IPS-11a (cell line): Measurements from ENCODE around the gene STEAP1B.

ENCODE experiments used
- H3K4me3 ChIP-seq: one replicate; pipeline ENCODE4 v1.5.1; 2013; ENCODE audit warnings: low read depth, low read length, control low read depth

The STEAP1B gene

DNA sequence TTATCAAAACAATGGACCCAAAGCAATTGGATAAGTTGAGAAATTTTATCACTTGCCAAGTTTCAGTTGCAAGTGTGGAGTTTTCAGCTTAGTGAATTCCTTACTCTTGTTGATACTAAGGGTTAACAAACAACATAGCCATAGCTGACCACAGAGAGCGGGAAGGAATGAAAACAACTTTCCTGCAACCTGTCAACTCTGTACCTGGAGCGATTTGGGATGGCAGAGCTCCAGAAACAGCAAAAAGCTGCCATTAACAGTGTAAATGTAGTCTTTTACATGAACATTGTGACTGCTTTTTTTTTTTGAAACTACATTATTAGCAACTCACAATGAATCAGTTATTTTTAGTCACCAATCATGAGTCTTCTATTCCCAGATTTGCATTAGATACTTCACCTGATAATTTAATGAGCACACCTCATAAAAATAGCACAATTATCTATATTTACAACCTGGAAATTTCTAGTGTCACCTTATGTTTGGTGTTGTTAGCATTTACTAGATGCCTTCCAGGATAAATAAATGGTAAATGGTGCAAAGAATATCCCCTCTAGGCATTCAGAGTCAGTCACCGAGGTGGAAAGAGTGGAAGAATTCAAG, 95.5 kb downstream of the STEAP1B start:
- H3K4me3 ChIP-seq, result no peak overlapping the region

GRCh38 chr7:22403344-22403743, 96.6 kb downstream of the STEAP1B start:
- no peak overlapping the region for H3K4me3 ChIP-seq

DNA sequence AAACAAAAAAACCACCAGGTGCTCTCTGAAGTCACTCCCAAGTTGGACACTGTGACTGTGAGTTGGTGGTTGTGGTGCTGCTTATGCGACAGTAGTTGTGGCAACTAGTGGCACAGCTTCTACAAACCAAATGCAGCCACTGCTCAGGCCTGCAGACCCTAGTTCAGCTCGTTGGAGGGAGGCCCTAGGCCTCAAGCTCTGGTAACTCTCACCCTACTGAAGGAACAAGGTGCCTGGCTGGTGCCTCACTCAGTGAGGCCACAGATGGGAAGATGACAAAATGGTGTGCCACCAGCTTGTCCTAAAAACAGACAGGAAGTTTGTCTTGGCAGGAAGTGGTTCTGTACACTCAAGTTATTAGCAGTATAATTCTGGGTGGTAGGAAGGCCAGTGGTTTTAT, 97.7 kb downstream of the STEAP1B start:
- no peak overlapping the region for H3K4me3 ChIP-seq

- no peak overlapping the region for H3K4me3 ChIP-seq
These were observed 98.9 kb downstream of the STEAP1B start for GRCh38 chr7:22400936-22401553.

DNA sequence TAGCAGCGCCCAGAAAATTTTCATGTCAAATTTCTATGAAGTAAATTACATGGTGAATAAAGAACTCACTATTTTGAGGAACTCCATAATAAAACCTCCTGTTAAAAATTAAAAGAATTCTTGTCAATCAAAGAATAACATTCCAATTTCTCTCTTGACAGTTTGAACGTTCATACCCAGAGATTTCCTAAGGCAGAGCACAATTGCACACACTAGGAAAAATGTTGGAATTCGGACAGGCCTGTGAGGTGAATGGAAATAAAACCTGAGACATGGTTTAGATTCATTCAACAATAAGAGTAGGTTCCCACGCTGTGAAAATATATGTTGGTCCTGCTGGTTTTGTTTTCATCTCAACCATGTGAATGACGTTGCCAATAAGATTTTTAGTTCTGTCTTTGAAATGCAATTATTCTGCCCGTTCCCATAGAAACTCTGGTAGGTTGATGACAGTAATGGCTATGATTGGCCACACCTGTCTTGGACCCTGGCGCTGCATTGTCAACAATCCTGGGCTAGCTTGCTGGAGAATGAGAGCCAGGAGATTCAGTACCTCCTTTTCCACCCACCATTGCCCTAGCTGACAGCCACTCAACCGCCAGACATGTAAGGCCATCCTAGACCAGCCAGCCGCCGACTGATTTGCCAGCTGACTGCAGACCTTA, 99.7 kb downstream of the STEAP1B start:
- H3K4me3 ChIP-seq, result no peak overlapping the region

DNA sequence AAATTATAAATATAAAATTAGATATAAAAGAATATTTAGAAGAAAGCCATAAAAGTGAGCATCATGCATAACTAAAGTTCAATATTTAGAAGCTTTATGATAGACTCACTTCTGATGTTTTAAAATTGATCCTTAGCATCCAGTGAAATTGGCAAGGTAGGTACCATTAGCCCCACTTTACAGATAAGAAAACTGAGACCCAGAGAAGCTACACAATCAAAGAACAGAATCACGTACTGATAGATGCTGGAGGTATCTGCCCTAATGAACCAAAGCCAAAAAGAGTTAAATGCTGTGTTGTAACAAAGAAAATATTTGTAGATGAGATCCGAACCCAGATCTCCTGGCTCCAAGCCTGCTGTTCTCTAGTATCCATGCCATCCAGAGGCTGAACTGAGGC, 100.4 kb downstream of the STEAP1B start:
- no peak overlapping the region for H3K4me3 ChIP-seq

GRCh38 chr7:22399091-22399490, 100.9 kb downstream of the STEAP1B start:
- no peak overlapping the region for H3K4me3 ChIP-seq

DNA sequence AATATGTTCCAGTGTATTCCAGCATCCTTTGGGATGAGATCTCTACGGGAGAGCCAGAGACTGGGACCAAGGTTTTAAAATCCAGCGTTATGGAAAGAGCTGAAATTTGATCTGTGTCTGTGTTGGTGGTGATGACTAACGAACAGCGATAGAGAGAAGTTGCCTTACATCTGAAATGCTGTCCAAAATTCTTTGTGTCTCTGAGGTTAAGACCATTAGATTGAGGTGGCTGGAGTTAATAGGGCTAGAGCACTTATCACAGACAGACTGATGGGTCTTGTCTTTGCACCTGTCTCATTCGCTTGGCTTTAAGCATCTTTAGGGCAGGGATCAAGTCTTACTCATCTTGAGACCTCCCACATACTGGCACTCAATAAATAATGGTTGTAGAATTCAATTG, 102.0 kb downstream of the STEAP1B start:
- H3K4me3 ChIP-seq, result peak overlapping the region; percentile 4

DNA sequence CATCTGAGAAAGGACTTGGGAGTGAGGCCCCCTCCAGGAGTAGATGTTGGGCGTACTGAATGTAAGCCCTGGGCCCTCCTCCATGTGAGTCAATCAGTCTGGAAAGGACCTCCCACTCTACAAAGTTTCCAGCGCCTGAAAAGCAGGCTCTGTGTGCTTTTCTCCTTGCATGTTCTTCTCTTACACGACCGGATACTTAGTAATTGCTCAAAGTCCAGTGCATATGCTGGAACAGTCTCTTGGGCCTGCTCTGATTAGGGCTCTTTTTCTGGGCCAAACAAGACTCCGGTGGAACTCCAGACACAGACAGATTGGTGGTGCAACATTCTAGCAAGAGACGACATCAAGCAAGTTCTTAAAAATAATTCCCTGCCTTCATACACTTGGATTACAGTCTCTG, 104.8 kb downstream of the STEAP1B start:
- H3K4me3 ChIP-seq, result no peak overlapping the region

- H3K4me3 ChIP-seq, result no peak overlapping the region
These were observed 105.2 kb downstream of the STEAP1B start for GRCh38 chr7:22394739-22395138.

- no peak overlapping the region for H3K4me3 ChIP-seq
These were observed 105.9 kb downstream of the STEAP1B start for GRCh38 chr7:22393913-22394729.

- H3K4me3 ChIP-seq, result no peak overlapping the region
These were observed 109.5 kb downstream of the STEAP1B start for GRCh38 chr7:22390516-22390915.

DNA sequence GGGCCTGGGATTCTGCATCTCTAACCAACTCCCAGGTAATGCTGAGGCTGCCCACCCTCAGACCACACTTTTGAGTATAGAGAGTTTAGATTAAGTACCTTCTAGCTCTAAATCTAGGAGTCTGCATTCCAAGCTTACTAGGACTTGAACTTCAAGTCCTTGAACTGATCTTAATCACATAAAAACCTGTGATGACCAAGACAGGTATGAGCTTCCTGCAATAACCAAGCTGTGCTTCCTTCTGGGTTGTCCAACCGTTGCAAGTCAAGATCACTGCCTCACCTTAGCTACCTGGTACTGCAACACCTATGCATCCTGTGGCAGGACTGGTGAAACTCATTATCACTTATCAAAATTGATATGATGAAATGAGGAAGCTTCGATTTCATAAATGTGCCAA, 110.1 kb downstream of the STEAP1B start:
- no peak overlapping the region for H3K4me3 ChIP-seq

GRCh38 chr7:22387583-22387982, 112.4 kb downstream of the STEAP1B start:
- no peak overlapping the region for H3K4me3 ChIP-seq

- no peak overlapping the region for H3K4me3 ChIP-seq
These were observed 113.1 kb downstream of the STEAP1B start for GRCh38 chr7:22386865-22387264.

- H3K4me3 ChIP-seq, result no peak overlapping the region
These were observed 113.7 kb downstream of the STEAP1B start for GRCh38 chr7:22386206-22386858.

GRCh38 chr7:22385326-22385725, 114.7 kb downstream of the STEAP1B start:
- H3K4me3 ChIP-seq, result no peak overlapping the region

- no peak overlapping the region for H3K4me3 ChIP-seq
These were observed 119.7 kb downstream of the STEAP1B start for GRCh38 chr7:22380333-22380732.

- H3K4me3 ChIP-seq, result no peak overlapping the region
These were observed 121.6 kb downstream of the STEAP1B start for GRCh38 chr7:22378199-22378980.

- no peak overlapping the region for H3K4me3 ChIP-seq
These were observed 122.3 kb downstream of the STEAP1B start for GRCh38 chr7:22377703-22378102.
